ENCODE data around the gene PIM2.

DNA sequence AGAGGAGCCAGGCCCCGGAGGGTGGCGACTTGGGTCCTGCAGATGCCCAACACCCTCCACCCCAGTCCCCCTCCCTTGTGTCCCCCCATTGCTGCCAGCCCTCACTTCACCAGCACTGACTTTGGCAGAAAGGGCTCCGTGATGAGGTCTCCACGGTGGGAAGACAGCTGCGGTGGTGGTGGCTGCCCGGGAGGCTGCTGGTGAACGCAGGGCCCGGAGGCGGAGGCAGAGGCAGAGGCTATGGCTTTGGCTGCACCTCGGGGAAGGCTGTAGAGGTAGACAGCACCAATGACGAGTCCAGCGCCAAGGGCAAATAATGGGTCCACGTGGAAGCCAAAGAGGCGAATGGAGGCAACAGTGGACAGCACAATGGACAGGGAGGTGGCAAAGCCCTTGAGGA is 14.2 kb downstream of the PIM2 start:
- TF ChIP-seq EZH2 (optimal IDR thresholded peaks at IDR 0.05; ENCODE audit: low read depth, low read length) (no peak), EZH2phosphoT487 (IDR thresholded peaks at IDR 0.05; ENCODE audit: low read length) (no peak)
- TF ChIP-seq, protein P1, sequence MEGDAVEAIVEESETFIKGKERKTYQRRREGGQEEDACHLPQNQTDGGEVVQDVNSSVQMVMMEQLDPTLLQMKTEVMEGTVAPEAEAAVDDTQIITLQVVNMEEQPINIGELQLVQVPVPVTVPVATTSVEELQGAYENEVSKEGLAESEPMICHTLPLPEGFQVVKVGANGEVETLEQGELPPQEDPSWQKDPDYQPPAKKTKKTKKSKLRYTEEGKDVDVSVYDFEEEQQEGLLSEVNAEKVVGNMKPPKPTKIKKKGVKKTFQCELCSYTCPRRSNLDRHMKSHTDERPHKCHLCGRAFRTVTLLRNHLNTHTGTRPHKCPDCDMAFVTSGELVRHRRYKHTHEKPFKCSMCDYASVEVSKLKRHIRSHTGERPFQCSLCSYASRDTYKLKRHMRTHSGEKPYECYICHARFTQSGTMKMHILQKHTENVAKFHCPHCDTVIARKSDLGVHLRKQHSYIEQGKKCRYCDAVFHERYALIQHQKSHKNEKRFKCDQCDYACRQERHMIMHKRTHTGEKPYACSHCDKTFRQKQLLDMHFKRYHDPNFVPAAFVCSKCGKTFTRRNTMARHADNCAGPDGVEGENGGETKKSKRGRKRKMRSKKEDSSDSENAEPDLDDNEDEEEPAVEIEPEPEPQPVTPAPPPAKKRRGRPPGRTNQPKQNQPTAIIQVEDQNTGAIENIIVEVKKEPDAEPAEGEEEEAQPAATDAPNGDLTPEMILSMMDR (IDR thresholded peaks at IDR 0.05; ENCODE audit: low read length), result no peak

All from MM.1S (cell line).